Hindlimb muscle (tissue), 1 donor: ENCODE measurements around the gene MINDY4B. TPM values are rescaled to one million over a fixed set of nuclear protein-coding genes. Genes with fewer than 3 reads are reported as not detected.
"Not testable (repeated sequence)": the region's sequence is repeated elsewhere in the genome, so short reads cannot be mapped to it uniquely, and the experiment has no call there.

ENCODE experiments used
- DNase-seq: peaks from one replicate; pipeline ENCODE4 v3.0.0-alpha.2; 2013
- polyA plus RNA-seq: library from polyadenylated mRNA; unstranded; fragments of 120-200 nt; gene quantifications from one replicate; pipeline ENCODE4 v1.2.1, GENCODE V29; 2013; ENCODE audit not compliant: insufficient read length

MINDY4B gene
- polyA plus RNA-seq, 1 donor: not detected

- DNase-seq: no peak
Observed at GRCh38 chr3:150898046-150898754, 7.0 kb downstream of the MINDY4B start.

GRCh38 chr3:150897592-150897991 is 7.6 kb downstream of the MINDY4B start:
- DNase-seq: no peak

DNA sequence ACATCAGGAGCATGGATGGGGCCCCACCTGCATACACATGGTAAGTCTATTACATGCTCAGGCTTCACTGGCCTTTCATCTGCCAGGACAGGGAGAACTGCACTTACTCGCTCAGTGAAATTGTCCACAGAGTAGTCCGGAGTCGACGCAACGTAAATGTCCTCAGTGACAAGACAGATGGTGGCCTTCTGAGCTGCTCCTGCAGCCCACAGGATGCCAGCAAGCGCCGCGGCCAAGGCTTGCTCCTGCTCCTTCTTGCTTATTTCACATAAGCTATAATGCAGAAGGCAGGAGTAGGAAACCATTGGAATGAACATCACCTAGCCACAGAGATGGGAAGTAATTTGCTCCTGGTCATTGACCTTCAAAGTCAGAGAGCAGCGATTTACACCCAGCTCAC is 14.4 kb downstream of the MINDY4B start:
- DNase-seq: no peak

DNA sequence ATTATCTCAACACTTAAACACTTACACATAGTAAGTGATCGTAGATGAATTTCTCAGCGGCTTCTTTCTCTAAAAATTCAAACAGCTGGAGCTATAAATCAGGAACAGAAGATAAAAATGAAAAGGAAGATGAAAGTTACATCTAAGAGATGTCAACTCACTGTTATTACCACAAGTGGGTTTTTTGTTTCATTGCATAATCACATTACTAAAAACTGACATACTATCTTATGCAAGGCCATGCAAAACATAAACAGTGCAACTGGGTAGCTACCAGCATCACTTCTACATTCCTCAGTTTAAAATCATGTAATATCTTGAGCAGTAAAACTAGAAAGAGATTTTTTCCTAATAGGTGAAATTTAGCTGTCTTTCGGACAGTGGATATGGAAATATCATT is 14.9 kb downstream of the MINDY4B start:
- DNase-seq: no peak

DNA sequence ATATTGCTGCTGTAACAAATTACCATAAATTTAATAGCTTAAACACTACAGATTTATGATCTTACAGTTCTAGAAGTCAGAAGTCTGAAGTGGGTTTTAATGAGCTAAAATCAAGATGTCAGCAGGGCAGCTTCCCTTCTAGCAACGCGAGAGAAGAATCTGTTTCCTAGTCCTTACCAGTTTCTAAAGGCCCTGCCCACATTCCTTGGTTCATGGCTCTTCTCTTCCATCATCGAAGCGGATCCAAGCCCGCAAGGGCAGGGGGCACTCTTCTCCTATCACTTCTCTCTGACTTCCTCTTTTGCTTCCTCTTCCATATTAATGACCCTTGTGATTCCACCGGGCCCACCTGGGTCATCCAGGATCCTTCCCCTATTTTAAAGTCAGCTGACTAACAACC is 16.1 kb downstream of the MINDY4B start:
- no peak for DNase-seq

- DNase-seq: no peak
Observed at GRCh38 chr3:150887031-150887430, 18.2 kb downstream of the MINDY4B start.

DNA sequence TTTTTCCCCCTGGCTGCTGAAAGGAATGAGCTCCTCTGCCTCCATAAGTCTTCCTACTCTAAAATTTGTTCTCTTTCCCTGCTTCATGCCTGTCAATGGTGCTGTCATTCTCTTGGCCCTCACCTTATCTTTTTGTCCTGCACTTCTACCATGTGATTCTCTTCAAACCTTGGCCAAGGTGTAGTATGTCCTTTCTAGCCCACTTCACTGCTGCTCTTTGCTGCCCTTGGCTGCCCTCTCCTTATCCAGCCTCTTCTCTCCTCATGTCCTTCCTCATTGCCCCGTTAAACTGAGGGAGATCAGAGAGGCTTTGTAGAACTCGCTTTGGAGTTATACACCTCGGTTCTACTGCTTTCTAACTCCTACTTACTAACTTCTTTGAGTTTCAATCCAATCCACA is 19.7 kb downstream of the MINDY4B start:
- DNase-seq: no peak

DNA sequence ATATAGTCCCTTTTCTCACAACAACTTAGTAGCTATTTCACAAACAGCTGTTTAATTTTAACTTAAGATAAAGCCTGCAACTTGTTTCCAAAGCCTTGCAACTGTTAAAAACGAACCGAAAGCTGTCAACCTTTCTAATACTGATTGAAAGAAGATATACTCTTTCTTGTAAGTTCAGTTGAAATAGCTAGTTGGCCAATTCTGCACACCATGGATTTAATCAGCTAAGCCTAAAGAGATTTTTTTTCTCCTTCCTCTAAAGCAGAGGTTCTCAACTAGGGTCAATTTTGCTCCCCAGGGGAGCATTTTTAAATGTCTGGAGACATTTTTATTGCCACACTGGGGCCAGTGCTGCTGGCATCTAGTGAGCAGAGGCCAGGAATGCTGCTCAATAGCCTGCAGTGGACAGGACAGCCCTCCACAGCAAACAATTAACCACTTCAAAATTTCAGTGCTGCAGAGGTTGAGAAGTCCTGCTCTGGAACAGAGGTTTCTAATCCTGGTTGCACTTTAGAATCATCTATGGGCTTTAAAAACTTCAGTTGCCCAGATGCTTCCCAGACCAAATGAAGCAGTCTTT is 26.2 kb downstream of the MINDY4B start:
- no peak for DNase-seq

DNA sequence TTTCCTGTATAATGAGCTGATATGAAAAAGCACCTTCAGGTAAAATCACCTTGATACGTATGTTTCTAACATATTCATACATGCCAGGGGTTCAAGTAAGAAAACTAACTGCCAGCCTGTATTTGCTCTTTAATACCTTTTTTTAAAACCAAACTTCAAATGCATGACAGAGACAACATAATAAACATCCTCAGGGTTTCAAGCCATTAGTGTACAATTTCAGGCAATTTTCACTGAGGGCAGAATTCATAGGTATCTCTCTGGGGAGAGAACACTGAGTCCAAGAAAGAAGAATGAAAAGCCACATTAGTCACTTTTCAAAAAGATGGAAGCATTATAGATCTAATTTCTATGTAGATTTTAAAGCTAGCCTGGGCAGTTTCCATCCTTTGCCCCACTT is 26.9 kb downstream of the MINDY4B start:
- no peak for DNase-seq

DNA sequence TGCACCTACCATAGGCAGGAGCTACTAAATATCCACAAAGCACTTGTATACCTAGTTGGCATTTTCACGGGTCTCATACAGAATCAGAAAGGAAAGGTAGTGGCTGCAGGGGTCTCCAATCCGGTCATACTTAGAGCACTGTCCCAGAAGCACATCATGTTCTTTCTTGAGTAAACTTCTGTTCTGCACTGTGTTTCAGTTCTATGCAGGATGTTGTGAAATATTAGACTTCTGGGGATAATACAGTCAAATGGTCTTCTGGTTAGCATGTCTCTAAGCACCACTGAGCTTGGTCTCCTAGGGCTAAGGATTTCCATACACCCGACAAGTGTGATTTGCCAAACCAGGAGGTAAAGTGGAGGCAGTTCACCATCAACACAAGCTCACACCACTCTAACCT is 27.9 kb downstream of the MINDY4B start:
- DNase-seq: no peak

DNA sequence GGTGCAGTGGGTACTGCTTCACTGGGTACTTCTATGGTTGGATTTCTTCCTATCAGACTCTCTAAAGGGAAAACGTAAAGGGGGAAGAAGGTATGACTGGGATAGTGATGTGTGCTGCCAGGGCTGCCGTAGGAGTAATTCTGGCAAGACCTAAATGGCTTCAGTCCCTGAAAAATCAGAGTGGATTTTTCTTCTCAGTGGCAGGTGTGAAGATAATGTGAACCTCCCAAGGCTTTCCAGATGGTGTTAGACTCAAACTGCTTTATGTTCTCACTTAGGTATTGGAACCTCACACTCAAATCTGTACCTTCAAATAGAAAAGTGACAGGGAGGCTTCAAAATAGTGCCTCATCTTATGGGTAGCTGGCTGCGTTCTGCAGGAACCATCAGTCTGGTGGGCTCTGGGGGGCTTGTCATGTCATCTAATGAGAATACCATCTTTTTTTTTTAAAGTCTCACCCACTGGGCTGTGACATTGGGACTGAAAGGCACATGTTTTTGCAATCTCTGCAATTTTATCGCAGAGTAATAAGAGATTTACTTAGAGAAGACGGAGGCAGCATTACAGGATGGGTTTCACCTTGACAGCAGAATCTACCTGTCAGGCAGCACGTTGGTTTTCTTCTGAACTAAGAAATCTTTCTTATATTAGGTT is 28.5 kb downstream of the MINDY4B start:
- no peak for DNase-seq

- DNase-seq: no peak
Observed at GRCh38 chr3:150875548-150875947, 29.7 kb downstream of the MINDY4B start.

GRCh38 chr3:150874666-150875219 is 30.5 kb downstream of the MINDY4B start:
- no peak for DNase-seq

- no peak for DNase-seq
Observed at GRCh38 chr3:150871192-150871591, 34.0 kb downstream of the MINDY4B start.

- DNase-seq: no peak
Observed at GRCh38 chr3:150870406-150870805, 34.8 kb downstream of the MINDY4B start.

GRCh38 chr3:150868282-150868681 is 37.0 kb downstream of the MINDY4B start:
- no peak for DNase-seq

DNA sequence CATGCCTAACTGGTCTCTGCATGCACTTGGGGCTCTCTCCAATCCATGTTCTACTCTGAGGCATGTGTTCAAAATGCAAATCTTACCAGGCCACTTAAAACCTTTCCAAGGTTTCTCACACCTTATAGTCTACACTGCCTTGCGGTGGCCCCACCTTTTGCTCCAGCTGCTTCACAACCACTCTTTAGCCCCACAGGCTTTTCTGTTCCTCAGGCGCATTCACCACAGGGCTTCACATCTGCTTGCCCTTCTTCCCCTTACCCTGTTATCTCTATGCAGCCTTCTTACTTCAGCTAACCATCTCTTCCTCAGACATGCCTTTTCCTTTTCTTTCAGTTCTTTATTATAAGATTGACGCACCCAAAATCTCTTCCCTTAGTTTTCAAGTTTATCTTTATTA is 37.8 kb downstream of the MINDY4B start:
- DNase-seq: no peak

DNA sequence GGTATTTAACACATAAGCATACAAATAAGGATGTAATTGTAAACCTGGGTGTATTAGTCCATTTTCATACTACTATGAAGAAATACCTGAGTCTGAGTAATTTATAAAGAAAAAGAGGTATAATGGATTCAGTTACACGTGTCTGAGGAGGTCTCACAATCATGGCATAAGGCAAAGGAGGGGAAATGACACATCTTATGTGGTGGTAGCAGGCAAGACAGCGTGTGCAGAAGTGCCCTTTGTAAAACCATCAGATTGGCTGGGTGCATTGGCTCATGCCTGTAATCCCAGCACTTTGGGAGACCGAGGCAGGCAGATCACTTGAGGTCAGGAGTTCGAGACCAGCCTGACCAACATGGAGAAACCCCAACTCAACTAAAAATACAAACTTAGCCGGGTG is 41.3 kb downstream of the MINDY4B start:
- DNase-seq: not testable (repeated sequence)

DNA sequence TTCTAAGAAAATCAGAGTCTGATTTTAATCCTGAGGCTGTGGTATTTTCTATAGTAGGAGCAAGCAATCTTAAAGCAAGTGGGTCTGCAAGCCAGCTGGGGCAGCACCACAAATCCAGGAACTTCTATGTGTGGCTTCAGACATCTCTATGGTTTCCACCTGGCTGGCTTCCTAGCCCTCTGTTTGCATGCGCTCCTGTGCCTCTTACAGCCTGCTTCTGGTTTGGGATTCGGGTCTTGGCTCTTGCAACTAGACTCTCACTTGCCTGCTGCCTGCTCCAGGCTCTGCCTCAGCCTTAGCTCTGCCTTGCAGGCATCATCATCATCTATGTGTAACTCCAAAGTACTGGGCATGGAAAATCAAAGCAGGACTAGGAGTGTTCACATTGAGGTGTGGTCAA is 43.4 kb downstream of the MINDY4B start:
- DNase-seq: no peak

GRCh38 chr3:150857936-150858335 is 47.3 kb downstream of the MINDY4B start:
- not testable (repeated sequence) for DNase-seq

DNA sequence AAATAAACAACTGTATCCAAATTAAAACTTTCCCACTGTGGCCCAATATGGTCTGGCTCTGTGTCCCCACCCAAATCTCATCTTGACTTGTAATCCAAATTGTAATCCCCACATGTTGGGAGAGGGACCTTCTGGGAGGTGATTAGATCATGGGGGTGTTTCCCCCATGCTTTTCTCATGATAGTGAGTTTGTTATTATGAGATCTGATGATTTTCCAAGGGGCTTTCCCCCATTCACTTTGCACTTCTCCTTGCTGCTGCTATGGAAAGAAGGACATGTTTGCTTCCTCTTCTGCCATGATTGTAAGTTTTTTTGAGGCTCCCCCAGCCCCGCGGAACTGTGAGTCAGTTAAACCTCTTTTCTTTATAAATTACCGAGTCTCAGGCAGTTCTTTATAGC is 55.0 kb downstream of the MINDY4B start:
- no peak for DNase-seq

- DNase-seq: no peak
Observed at GRCh38 chr3:150848864-150849263, 56.4 kb downstream of the MINDY4B start.

GRCh38 chr3:150847433-150847832 is 57.8 kb downstream of the MINDY4B start:
- DNase-seq: no peak

DNA sequence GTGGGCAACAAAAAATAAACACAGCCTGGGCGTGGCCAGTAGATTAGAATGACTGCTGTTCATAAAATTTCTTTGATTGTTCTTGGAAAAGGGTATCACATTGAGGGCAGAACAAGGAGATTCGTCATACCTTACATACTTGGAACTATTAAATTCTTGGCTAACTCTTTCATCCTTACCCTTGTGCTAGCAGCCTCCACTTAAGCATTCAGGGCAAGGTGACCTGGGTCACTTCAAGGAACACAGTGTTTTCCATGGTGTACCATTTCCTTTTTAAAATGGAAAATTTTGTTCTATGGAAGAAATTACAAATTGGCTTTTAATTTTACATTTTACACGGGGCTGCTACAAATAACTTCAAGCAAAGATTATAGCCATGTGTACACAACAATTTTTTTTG is 60.8 kb downstream of the MINDY4B start:
- DNase-seq: no peak
